ENCODE measurements around the gene ZNF571. TPM values are rescaled to one million over a fixed set of nuclear protein-coding genes. Genes with fewer than 3 reads are reported as not detected.

The ZNF571 gene
- total RNA-seq, 6 experiments from 2014 or later, result 1.3 to 3.3 (median 2.1) TPM

GRCh38 chr19:37572203-37572602 lies 22.4 kb downstream of the ZNF571 start:
- H3K9me3 Mint-ChIP-seq, result peaks cover 63% of the 10 kb centered on the region
- peak; percentile 34 for DNase-seq
- H3K4me3 Mint-ChIP-seq, result no peak overlapping the region
- no peaks in the 10 kb centered on the region; the same call in 1 of the 2 replicates for H3K27me3 Mint-ChIP-seq (ENCODE audit: insufficient read depth)
- H3K27ac Mint-ChIP-seq, result no peak overlapping the region; the same call in 1 of the 2 replicates
- peaks cover 56% of the 10 kb centered on the region for H3K36me3 Mint-ChIP-seq (ENCODE audit: low read depth)
- H3K4me1 Mint-ChIP-seq (ENCODE audit: low read depth), result no peaks in the 10 kb centered on the region
- TF ChIP-seq CTCF (IDR thresholded peaks at IDR 0.05), result no peak

GRCh38 chr19:37565370-37565669 lies 29.3 kb downstream of the ZNF571 start:
- H3K36me3 Mint-ChIP-seq (ENCODE audit: low read depth), result peaks cover 74% of the 10 kb centered on the region
- TF ChIP-seq CTCF (IDR thresholded peaks at IDR 0.05), result no peak
- no peak overlapping the region for H3K4me3 Mint-ChIP-seq
- no peak for DNase-seq
- H3K9me3 Mint-ChIP-seq, result peaks cover 96% of the 10 kb centered on the region
- H3K4me1 Mint-ChIP-seq (ENCODE audit: low read depth), result no peaks in the 10 kb centered on the region
- no peaks in the 10 kb centered on the region; the same call in 1 of the 2 replicates for H3K27me3 Mint-ChIP-seq (ENCODE audit: insufficient read depth)
- H3K27ac Mint-ChIP-seq, result no peak overlapping the region

DNA sequence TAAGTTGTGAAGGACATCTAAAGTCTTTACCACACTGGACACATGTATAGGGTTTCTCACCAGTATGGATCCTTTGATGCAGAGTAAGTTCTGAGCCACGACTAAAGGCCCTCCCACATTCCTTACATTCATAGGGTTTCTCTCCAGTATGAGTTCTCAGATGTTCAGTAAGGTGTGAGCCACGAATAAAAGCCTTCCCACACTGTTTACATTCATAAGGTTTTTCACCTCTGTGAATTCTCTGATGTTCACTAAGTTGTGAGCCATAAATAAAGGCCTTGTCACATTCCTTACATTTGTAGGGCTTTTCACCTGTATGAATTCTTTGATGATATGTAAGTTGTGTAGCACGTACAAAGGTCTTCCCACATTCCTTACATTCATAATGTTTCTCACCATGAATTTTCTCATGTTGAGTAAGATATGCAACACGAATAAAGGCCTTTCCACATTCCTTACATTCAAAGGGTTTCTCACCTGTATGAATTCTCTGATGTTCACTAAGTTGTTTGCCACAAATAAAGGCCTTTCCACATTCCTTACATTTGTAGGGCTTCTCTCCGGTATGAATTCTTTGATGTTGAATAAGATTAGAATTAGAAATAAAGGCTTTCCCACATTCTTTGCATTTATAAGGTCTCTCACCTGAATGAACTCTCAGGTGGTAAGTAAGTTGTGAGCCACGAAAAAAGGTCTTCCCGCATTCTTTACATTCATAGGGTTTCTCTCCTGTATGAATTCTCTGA lies 29.8 kb downstream of the ZNF571 start:
- Mint-ChIP-seq H3K27ac (no peak overlapping the region), H3K27me3 (ENCODE audit: insufficient read depth) (no peaks in the 10 kb centered on the region), H3K4me1 (ENCODE audit: low read depth) (no peaks in the 10 kb centered on the region), H3K4me3 (no peak overlapping the region), H3K9me3 (peaks cover 93% of the 10 kb centered on the region), H3K36me3 (ENCODE audit: low read depth) (peaks cover 68% of the 10 kb centered on the region)
- no peak for DNase-seq
- TF ChIP-seq CTCF (IDR thresholded peaks at IDR 0.05), result no peak

- no peak for TF ChIP-seq CTCF (IDR thresholded peaks at IDR 0.05)
- DNase-seq, result no peak
- H3K27ac Mint-ChIP-seq, result no peak overlapping the region
- H3K4me3 Mint-ChIP-seq, result no peak overlapping the region
- peaks cover 68% of the 10 kb centered on the region for H3K36me3 Mint-ChIP-seq (ENCODE audit: low read depth)
- H3K4me1 Mint-ChIP-seq (ENCODE audit: low read depth), result no peaks in the 10 kb centered on the region
- H3K27me3 Mint-ChIP-seq (ENCODE audit: insufficient read depth), result no peaks in the 10 kb centered on the region
- peaks cover 93% of the 10 kb centered on the region for H3K9me3 Mint-ChIP-seq
These were observed 31.1 kb downstream of the ZNF571 start for GRCh38 chr19:37563518-37563917.

- no peaks in the 10 kb centered on the region; the same call in 1 of the 2 replicates for H3K27me3 Mint-ChIP-seq (ENCODE audit: insufficient read depth)
- H3K4me3 Mint-ChIP-seq, result peak overlapping the region; percentile 84
- no peak for DNase-seq
- H3K36me3 Mint-ChIP-seq (ENCODE audit: low read depth), result peaks cover 55% of the 10 kb centered on the region
- peak overlapping the region; percentile 65 for H3K27ac Mint-ChIP-seq
- H3K9me3 Mint-ChIP-seq, result peaks cover 87% of the 10 kb centered on the region
- no peaks in the 10 kb centered on the region for H3K4me1 Mint-ChIP-seq (ENCODE audit: low read depth)
- TF ChIP-seq CTCF (IDR thresholded peaks at IDR 0.05), result peak; percentile 54
These were observed 43.2 kb downstream of the ZNF571 start for GRCh38 chr19:37551129-37551993.
